HCT116 (cell line): ENCODE results near the gene EPHA1.
"Not testable (repeated sequence)": the region's sequence is repeated elsewhere in the genome, so short reads cannot be mapped to it uniquely, and the experiment has no call there.

Experiments used
- CTCF ChIP-seq, 3 experiments: fragments of 200-600 bp in 1 of 3; sonication (generic) in 1 of 3; IDR thresholded peaks in 2 of 3; conservative IDR thresholded peaks in 1 of 3; 2 replicates each; pipeline ENCODE4 v1.5.1; 2012 to 2017; ENCODE audit warnings: low read depth in 2 of 3, low read length in 2 of 3, antibody characterized with exemption in 1 of 3, borderline replicate concordance in 1 of 3, control low read depth in 1 of 3, mild to moderate bottlenecking in 1 of 3, mixed read lengths in 1 of 3, mixed run types in 1 of 3, moderate library complexity in 1 of 3; ENCODE audit not compliant: insufficient read depth in 1 of 3
- POLR2A ChIP-seq: IDR thresholded peaks from 2 replicates; pipeline ENCODE4 v1.7.0; 2011; ENCODE audit warnings: borderline replicate concordance; ENCODE audit not compliant: insufficient read depth, insufficient read length; ENCODE audit errors: extremely low read depth

GRCh38 chr7:143392427-143392826 lies 16.2 kb downstream of the EPHA1 start:
- TF ChIP-seq CTCF (IDR thresholded peaks at IDR 0.05 in 2 of 3, conservative IDR thresholded peaks at IDR 0.05 in 1 of 3; ENCODE audit: borderline replicate concordance in 1 of 3, insufficient read depth in 1 of 3, low read depth in 2 of 3, low read length in 2 of 3); POLR2A: not testable (repeated sequence)
